Activated naive CD8-positive, alpha-beta T cell treated with anti-CD3 and anti-CD28 coated beads, Interleukin-2, amount 50 U/mL, for 24 hours (primary cell): ENCODE measurements around the gene ZNF211.

Source experiments
- ATAC-seq: fragments of 150-1000 bp; cut with Tn5 transposase; one replicate; pipeline ENCODE4 v1.10.0; 2021
- DNase-seq: peaks from one replicate; pipeline ENCODE4 v3.0.0; 2021
- H3K27ac Mint-ChIP-seq: one replicate; pipeline ENCODE4 v1.8.0; 2021; ENCODE audit warnings: mild to moderate bottlenecking, mixed read lengths
- H3K27me3 Mint-ChIP-seq: one replicate; pipeline ENCODE4 v1.8.0; 2021; ENCODE audit warnings: mixed read lengths
- H3K36me3 Mint-ChIP-seq: one replicate; pipeline ENCODE4 v1.8.0; 2021; ENCODE audit warnings: low read depth, mixed read lengths
- H3K4me1 Mint-ChIP-seq: one replicate; pipeline ENCODE4 v1.8.0; 2021; ENCODE audit warnings: mixed read lengths
- H3K4me3 Mint-ChIP-seq: one replicate; pipeline ENCODE4 v1.8.0; 2021; ENCODE audit warnings: mild to moderate bottlenecking, moderate library complexity, mixed read lengths
- H3K9me3 Mint-ChIP-seq: one replicate; pipeline ENCODE4 v1.8.0; 2021; ENCODE audit warnings: mixed read lengths

Gene ZNF211

GRCh38 chr19:57632987-57633831 is at the start of gene ZNF211:
Gene ZNF211 (plus strand): TSS chr19:57633168. CDS start chr19:57633347, 179 bp downstream.
- DNase-seq (peak; percentile 83), ATAC-seq (peak; percentile 99)
- Mint-ChIP-seq H3K27ac (peak within 1 kb of the TSS; percentile 25), H3K4me1 (peaks cover 17% of the 10 kb centered on the region), H3K4me3 (peak within 1 kb of the TSS; percentile 85), H3K36me3 (peaks cover 42% of the 10 kb centered on the region), H3K9me3 (peaks cover 44% of the 10 kb centered on the region), H3K27me3 (no peaks in the 10 kb centered on the region)

DNA sequence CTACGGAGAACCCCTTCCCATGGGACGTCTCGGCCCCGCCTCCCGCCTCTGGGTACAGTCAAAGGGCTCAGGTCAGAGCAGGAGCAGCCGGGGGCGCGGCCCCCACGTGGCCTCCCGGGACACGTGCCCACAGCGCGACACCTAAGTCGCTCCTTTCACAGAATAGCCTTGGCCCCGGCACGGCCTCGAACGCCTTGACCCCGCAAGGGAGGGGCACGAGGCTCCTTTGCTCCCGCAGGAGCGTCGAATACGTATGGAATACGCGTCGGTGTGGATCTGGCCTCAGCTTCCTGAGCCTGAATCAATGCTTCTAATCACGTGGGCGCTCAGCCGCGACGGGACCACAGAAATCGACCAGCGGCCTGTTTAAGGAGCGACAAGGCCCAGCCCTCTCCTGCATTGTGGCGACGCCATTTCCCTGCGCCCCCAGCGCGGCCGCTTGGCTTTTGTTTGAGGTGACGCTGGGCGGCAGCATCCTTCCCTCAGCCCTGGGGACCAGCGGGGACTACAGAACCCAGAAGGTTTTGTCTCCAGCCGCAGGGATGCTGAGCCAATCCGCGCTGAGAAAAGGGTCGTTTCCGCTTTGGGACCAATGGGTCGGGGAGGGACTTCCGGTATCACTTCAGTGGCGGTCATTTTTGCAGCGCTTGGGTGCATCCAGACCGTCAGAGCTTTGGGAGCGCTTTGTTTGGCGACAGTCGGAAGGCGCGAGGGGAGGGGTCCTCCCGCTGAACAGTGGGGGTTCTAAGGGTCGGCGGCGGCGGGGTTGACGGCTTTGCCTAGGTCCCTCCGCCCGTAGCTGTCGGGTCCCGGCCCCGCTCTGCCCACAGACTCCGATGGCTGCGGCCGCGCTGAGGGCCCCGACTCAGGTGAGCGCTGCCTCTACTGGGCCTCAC is 49.2 kb upstream of the ZNF211 start, which contains the start of gene ZIK1:
TSS of gene ZIK1 (plus strand) at position 625 of the 896 bp plus-strand sequence. CDS start at position 837, 212 bp downstream.
- peaks cover 55% of the 10 kb centered on the region for H3K9me3 Mint-ChIP-seq
- peaks cover 56% of the 10 kb centered on the region for H3K36me3 Mint-ChIP-seq
- peaks cover 18% of the 10 kb centered on the region for H3K4me1 Mint-ChIP-seq
- ATAC-seq (peak; percentile 89), DNase-seq (peak; percentile 78)
- peak within 1 kb of the TSS; percentile 91 for H3K4me3 Mint-ChIP-seq
- peak within 1 kb of the TSS; percentile 79 for H3K27ac Mint-ChIP-seq
- H3K27me3 Mint-ChIP-seq = no peaks in the 10 kb centered on the region

- Mint-ChIP-seq H3K9me3 (peaks cover 69% of the 10 kb centered on the region), H3K27me3 (no peaks in the 10 kb centered on the region), H3K4me3 (no peak overlapping the region), H3K4me1 (peaks cover 14% of the 10 kb centered on the region), H3K36me3 (peaks cover 80% of the 10 kb centered on the region), H3K27ac (no peak overlapping the region)
- ATAC-seq = no peak
- DNase-seq = no peak
Observed at GRCh38 chr19:57587529-57587928, 45.4 kb upstream of the ZNF211 start.

- peak overlapping the region; percentile 77 for H3K4me3 Mint-ChIP-seq
- peaks cover 21% of the 10 kb centered on the region for H3K4me1 Mint-ChIP-seq
- H3K36me3 Mint-ChIP-seq = peaks cover 38% of the 10 kb centered on the region
- ATAC-seq (no peak), DNase-seq (no peak)
- H3K9me3 Mint-ChIP-seq = peaks cover 58% of the 10 kb centered on the region
- no peaks in the 10 kb centered on the region for H3K27me3 Mint-ChIP-seq
- peak overlapping the region; percentile 67 for H3K27ac Mint-ChIP-seq
Observed at GRCh38 chr19:57599377-57599760, 33.6 kb upstream of the ZNF211 start.

DNA sequence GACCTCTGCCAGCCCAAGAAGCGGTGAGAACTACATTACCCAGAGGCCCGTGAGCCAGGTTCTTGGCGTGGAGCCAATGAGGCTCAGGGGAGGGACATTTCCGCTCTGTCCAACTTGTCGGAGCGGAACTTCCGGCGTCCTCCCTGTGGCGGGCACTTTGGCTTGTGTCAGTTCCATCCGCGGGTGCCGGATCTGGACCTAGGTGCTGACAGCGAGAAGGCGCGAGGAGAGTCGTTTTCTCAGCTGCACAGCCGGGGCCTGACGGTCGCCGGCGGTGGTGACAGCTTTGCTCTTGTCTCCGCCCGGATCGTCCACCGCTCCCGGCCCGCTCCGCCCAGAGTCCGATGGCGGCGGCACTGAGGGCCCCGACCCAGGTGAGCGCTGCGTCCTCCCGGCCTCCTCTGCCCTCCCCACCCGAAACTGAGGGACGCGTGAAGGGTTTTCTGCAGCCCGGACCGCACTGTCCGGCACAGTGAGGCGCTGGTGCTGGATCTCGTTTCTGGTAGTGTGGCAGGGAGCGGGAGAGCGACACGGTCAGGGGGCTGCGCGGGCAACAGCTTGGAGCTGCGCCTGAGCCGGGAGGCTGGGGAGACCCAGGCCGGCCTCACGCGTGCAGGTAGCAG is 33.1 kb upstream of the ZNF211 start, which contains the start of gene ZNF530:
TSS of gene ZNF530 (plus strand) at position 125 of the 623 bp plus-strand sequence. CDS start 4,461 bp downstream, outside the sequence.
- H3K4me3 Mint-ChIP-seq = peak within 1 kb of the TSS; percentile 77
- peaks cover 60% of the 10 kb centered on the region for H3K9me3 Mint-ChIP-seq
- peaks cover 21% of the 10 kb centered on the region for H3K4me1 Mint-ChIP-seq

GRCh38 chr19:57606931-57607330 is 26.0 kb upstream of the ZNF211 start:
- Mint-ChIP-seq H3K36me3 (peaks cover 74% of the 10 kb centered on the region), H3K27me3 (no peaks in the 10 kb centered on the region), H3K4me3 (no peak overlapping the region), H3K4me1 (no peaks in the 10 kb centered on the region), H3K9me3 (peaks cover 59% of the 10 kb centered on the region), H3K27ac (no peak overlapping the region)
- DNase-seq (no peak), ATAC-seq (no peak)

More for the DNA sequence above, 33.1 kb upstream of the ZNF211 start, which contains the start of gene ZNF530:
- Mint-ChIP-seq H3K27me3 (no peaks in the 10 kb centered on the region), H3K27ac (peak within 1 kb of the TSS; percentile 67), H3K36me3 (peaks cover 43% of the 10 kb centered on the region)
- peak; percentile 91 for DNase-seq
- ATAC-seq = peak; percentile 99

DNA sequence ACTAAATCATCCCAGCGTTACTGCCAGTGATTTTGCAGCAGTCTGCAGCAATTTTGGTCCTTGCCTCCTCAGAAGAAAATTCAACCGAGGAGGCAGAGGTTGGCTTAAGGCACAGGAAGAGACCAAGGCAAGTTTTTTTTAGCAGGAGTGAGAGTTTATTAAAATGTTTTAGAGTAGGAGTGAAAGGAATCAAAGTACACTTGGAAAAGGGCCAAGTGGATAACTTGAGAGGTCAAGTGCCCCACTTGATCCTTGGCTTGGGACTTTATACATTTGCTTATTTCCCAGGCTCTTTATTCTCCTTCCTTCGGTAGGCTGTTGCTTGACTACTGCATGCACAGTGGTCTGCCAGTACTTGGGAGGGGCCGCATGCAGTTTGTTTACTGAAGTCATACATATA is 21.9 kb upstream of the ZNF211 start:
- ATAC-seq (no peak), DNase-seq (no peak)
- H3K27me3 Mint-ChIP-seq = no peaks in the 10 kb centered on the region
- peaks cover 17% of the 10 kb centered on the region for H3K4me1 Mint-ChIP-seq
- peaks cover 56% of the 10 kb centered on the region for H3K36me3 Mint-ChIP-seq
- H3K9me3 Mint-ChIP-seq = peaks cover 51% of the 10 kb centered on the region
- H3K4me3 Mint-ChIP-seq = no peak overlapping the region
- H3K27ac Mint-ChIP-seq = no peak overlapping the region

DNA sequence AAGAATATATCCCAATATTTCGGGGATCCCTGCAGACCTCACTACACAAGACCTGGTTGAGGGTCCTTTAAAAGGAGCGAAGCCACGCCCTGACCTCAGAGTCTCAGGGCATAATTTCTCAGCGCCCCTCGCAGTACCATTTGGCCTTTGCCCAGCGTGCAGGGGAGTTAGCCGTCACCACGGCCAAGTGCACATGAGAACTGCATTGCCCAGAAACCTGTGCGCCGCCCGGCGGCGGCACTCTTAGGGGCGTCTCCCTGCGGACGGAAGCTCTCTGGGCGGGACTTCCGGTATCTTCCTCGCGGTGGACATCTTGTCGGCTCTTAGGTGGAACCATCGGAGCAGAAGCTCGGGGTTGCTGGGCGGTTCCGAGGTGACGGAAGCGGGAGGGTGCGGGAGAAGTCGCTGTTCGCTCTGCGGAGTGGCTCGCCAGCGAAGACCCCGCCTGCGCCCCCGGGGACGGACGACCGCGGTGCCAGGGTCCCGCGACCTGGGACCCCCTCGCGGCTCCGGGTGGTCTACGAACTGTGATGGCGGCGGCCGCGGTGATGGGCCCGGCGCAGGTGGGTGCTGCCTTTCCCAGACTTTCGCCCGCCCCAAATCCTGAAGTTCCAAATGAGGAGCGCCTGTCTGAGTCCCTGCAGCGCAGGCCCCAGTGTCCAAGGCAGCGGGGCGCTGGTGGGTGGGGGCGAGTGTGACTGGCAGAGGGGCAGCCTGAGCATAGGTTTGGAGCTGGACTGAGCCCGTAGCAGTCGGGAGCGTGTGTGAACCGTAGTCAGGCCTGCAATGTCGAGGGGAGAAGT is 18.8 kb upstream of the ZNF211 start, which contains the start of gene ZNF134:
TSS of gene ZNF134 (plus strand) at position 302 of the 803 bp plus-strand sequence. CDS start 5,227 bp downstream, outside the sequence.
- Mint-ChIP-seq H3K4me1 (peaks cover 20% of the 10 kb centered on the region), H3K9me3 (peaks cover 59% of the 10 kb centered on the region), H3K27ac (peak within 1 kb of the TSS; percentile 79), H3K36me3 (peaks cover 58% of the 10 kb centered on the region), H3K27me3 (no peaks in the 10 kb centered on the region), H3K4me3 (peak within 1 kb of the TSS; percentile 92)
- DNase-seq (peak; percentile 91), ATAC-seq (peak; percentile 99)

GRCh38 chr19:57615346-57615745 is 17.6 kb upstream of the ZNF211 start:
- Mint-ChIP-seq H3K36me3 (peaks cover 69% of the 10 kb centered on the region), H3K4me1 (peaks cover 20% of the 10 kb centered on the region), H3K9me3 (peaks cover 71% of the 10 kb centered on the region), H3K27me3 (no peaks in the 10 kb centered on the region), H3K27ac (peak overlapping the region; percentile 79), H3K4me3 (peak overlapping the region; percentile 92)
- ATAC-seq (no peak), DNase-seq (no peak)

- peaks cover 3% of the 10 kb centered on the region for H3K4me1 Mint-ChIP-seq
- no peak overlapping the region for H3K27ac Mint-ChIP-seq
- peaks cover 93% of the 10 kb centered on the region for H3K36me3 Mint-ChIP-seq
- no peak for ATAC-seq
- no peak overlapping the region for H3K4me3 Mint-ChIP-seq
- peaks cover 79% of the 10 kb centered on the region for H3K9me3 Mint-ChIP-seq
- no peak for DNase-seq
- no peaks in the 10 kb centered on the region for H3K27me3 Mint-ChIP-seq
Observed at GRCh38 chr19:57620673-57621348, 12.2 kb upstream of the ZNF211 start.

GRCh38 chr19:57623091-57623490 is 9.9 kb upstream of the ZNF211 start:
- no peak for ATAC-seq
- DNase-seq = no peak
- peaks cover 70% of the 10 kb centered on the region for H3K36me3 Mint-ChIP-seq
- H3K4me1 Mint-ChIP-seq = no peaks in the 10 kb centered on the region
- H3K27ac Mint-ChIP-seq = no peak overlapping the region
- H3K4me3 Mint-ChIP-seq = no peak overlapping the region
- H3K27me3 Mint-ChIP-seq = no peaks in the 10 kb centered on the region
- peaks cover 70% of the 10 kb centered on the region for H3K9me3 Mint-ChIP-seq

DNA sequence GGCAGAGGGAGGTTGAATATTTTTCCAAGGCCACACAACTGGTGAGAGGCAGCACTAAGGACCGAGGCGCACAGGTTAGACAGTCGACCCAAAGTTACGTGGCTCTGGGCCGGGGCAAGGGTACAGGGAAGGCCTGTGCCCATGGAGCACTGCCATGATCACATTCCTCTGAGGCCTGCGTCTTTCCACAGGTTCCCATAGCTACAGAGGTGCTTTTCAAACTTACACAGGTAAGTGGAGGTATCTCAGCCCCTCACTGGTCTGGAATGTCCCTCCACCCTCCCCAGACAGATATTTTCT is 814 bp downstream of the ZNF211 start:
- Mint-ChIP-seq H3K4me3 (peak overlapping the region; percentile 85), H3K4me1 (peaks cover 17% of the 10 kb centered on the region), H3K27me3 (no peaks in the 10 kb centered on the region), H3K9me3 (peaks cover 44% of the 10 kb centered on the region), H3K36me3 (peaks cover 47% of the 10 kb centered on the region), H3K27ac (peak overlapping the region; percentile 25)
- ATAC-seq (no peak), DNase-seq (no peak)

DNA sequence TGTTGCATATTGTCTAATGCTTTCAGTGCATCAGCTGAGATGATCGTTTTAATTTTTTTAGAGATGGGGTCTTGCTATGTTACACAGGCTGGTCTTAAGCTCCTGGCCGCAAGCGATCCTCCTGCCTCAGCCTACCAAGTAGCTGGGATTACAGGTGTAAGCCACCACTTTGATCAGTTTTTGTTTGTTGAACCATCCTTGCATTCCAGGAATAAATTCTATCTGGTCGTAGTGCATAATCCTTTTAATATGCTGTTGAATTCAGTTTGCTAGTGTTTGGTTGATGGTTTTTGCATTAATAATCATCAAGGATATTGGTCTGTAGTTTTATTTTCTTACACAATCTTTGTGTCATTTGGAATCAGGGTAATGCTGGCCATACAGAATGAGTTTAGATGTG is 4.4 kb downstream of the ZNF211 start:
- no peak overlapping the region for H3K4me3 Mint-ChIP-seq
- ATAC-seq (no peak), DNase-seq (no peak)
- peaks cover 77% of the 10 kb centered on the region for H3K36me3 Mint-ChIP-seq
- no peaks in the 10 kb centered on the region for H3K27me3 Mint-ChIP-seq
- H3K9me3 Mint-ChIP-seq = peaks cover 69% of the 10 kb centered on the region
- H3K4me1 Mint-ChIP-seq = peaks cover 17% of the 10 kb centered on the region
- no peak overlapping the region for H3K27ac Mint-ChIP-seq
